ENCODE results near the gene SMTN. TPM values are rescaled to one million over a fixed set of nuclear protein-coding genes. Genes with fewer than 3 reads are reported as not detected.

SMTN gene
- polyA plus RNA-seq, 1 experiment: 45.7 TPM

DNA sequence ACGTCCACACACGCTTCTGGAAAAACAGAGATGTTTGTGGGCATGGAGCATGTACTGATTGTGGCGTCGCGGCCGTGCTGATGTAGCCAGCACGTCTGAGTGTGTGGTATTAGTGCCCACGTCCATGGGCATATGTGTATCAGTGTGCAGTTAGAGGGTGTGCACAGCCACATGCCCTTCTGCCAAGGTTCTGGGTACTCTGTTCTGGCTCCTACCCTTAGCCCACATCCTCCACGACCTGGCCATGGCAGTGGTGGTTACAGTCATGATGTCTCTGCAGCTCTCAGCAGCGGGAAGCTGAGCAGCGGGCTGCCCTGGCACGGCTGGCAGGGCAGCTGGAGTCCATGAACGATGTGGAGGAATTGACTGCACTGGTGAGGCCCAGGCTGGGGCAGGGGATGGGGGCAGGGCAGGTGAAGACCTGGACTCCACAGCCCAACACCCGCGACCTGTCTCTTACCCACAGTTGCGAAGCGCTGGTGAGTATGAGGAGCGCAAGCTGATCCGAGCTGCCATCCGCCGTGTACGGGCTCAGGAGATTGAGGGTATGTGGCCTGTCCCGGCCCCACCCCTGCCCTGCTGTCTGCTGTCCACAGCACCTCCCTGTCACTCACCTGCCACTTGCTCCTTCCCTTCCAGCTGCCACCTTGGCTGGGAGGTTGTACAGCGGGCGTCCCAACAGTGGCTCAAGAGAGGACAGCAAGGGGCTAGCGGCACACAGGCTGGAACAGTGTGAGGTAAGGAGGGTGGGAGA lies 7.3 kb downstream of the SMTN start:
- Histone ChIP-seq H3K4me3 (ENCODE audit: low read depth, low read length) (no peak overlapping the region), H3K27me3 (ENCODE audit: control insufficient read depth, insufficient read depth, low read length) (no peaks in the 10 kb centered on the region), H3K36me3 (ENCODE audit: control insufficient read depth, insufficient read depth, low read length) (peaks cover 46% of the 10 kb centered on the region)
- CTCF ChIA-PET: interaction anchor here (0.7 to 4.0 kb wide), 10 partner anchors 11 to 191 kb away, joined by 3 to 26 read pairs (median 4); partner anchors contain the start of gene SELENOM
- POLR2A ChIA-PET: no interaction called here
- no peak for TF ChIP-seq CTCF (IDR thresholded peaks at IDR 0.05; ENCODE audit: insufficient read depth, low read depth, low read length)
- DNase-seq (ENCODE audit: low read depth): no peak

GRCh38 chr22:31089160-31090100 lies 8.3 kb downstream of the SMTN start:
- ChIA-PET POLR2A (interaction anchor here (0.6 kb wide), 1 partner anchor 133 kb away, joined by 4 read pairs; no protein-coding TSS in a partner anchor), CTCF (interaction anchor here (0.6 to 4.0 kb wide), 15 partner anchors 10 to 190 kb away, joined by 3 to 26 read pairs (median 3); partner anchors contain the start of genes INPP5J and SELENOM)
- Histone ChIP-seq H3K27me3 (ENCODE audit: control insufficient read depth, insufficient read depth, low read length) (no peaks in the 10 kb centered on the region), H3K4me3 (ENCODE audit: low read depth, low read length) (no peak overlapping the region), H3K36me3 (ENCODE audit: control insufficient read depth, insufficient read depth, low read length) (peaks cover 47% of the 10 kb centered on the region)
- TF ChIP-seq CTCF (IDR thresholded peaks at IDR 0.05; ENCODE audit: insufficient read depth, low read depth, low read length): peak; percentile 87
- DNase-seq (ENCODE audit: low read depth): no peak

GRCh38 chr22:31090217-31091085 lies 9.3 kb downstream of the SMTN start:
- CTCF ChIA-PET: interaction anchor here (0.6 to 4.0 kb wide), 7 partner anchors 12 to 143 kb away, joined by 3 to 26 read pairs (median 3); partner anchors contain the start of gene INPP5J

More at GRCh38 chr22:31090217-31091085, 9.3 kb downstream of the SMTN start:
- H3K27me3 ChIP-seq (ENCODE audit: control insufficient read depth, insufficient read depth, low read length): no peaks in the 10 kb centered on the region
- peaks cover 52% of the 10 kb centered on the region for H3K36me3 ChIP-seq (ENCODE audit: control insufficient read depth, insufficient read depth, low read length)
- DNase-seq (ENCODE audit: low read depth): no peak
- POLR2A ChIA-PET: no interaction called here
- H3K4me3 ChIP-seq (ENCODE audit: low read depth, low read length): no peak overlapping the region
- no peak for TF ChIP-seq CTCF (IDR thresholded peaks at IDR 0.05; ENCODE audit: insufficient read depth, low read depth, low read length)

All from BJ (cell line).